Measurements from ENCODE around the gene FAM107A. TPM values are rescaled to one million over a fixed set of nuclear protein-coding genes. Genes with fewer than 3 reads are reported as not detected.

Gene FAM107A
- total and polyA plus RNA-seq, 4 donors, result 15.2 to 55.5 (median 31.4) TPM

- no peaks in the 10 kb centered on the region for H3K36me3 ChIP-seq (ENCODE audit: control insufficient read depth, insufficient read depth, low read length)
- peaks cover 8% of the 10 kb centered on the region for H3K4me1 ChIP-seq (ENCODE audit: control insufficient read depth, insufficient read depth, low read length)
- H3K27me3 ChIP-seq (ENCODE audit: control insufficient read depth, insufficient read depth, low read length), result no peaks in the 10 kb centered on the region
- peak overlapping the region; percentile 67 for H3K27ac ChIP-seq (ENCODE audit: low read depth, low read length)
- DNase-seq (ENCODE audit: low read depth in 4 of 6, low spot score in 6 of 6), result peak in 1 of 6 donors; percentile 65
- WGBS (ENCODE audit: insufficient coverage), result 46% methylated on average over 3 of the region's 8 CpGs
- no peak overlapping the region for H3K4me3 ChIP-seq (ENCODE audit: low read depth, low read length)
- no peaks in the 10 kb centered on the region for H3K9me3 ChIP-seq (ENCODE audit: control insufficient read depth, insufficient read depth, low read length)
Observed at GRCh38 chr3:58617338-58617761, 40.2 kb upstream of the FAM107A start.

- DNase-seq (ENCODE audit: low read depth in 4 of 6, low spot score in 6 of 6), result no peak
- H3K4me3 ChIP-seq (ENCODE audit: low read depth, low read length), result no peak overlapping the region
- H3K9me3 ChIP-seq (ENCODE audit: control insufficient read depth, insufficient read depth, low read length), result peaks cover 2% of the 10 kb centered on the region
- peaks cover 10% of the 10 kb centered on the region for H3K4me1 ChIP-seq (ENCODE audit: control insufficient read depth, insufficient read depth, low read length)
- 74% methylated on average over 7 of the region's 7 CpGs for WGBS (ENCODE audit: insufficient coverage)
- H3K36me3 ChIP-seq (ENCODE audit: control insufficient read depth, insufficient read depth, low read length), result no peaks in the 10 kb centered on the region
- no peaks in the 10 kb centered on the region for H3K27me3 ChIP-seq (ENCODE audit: control insufficient read depth, insufficient read depth, low read length)
- no peak overlapping the region for H3K27ac ChIP-seq (ENCODE audit: low read depth, low read length)
Observed at GRCh38 chr3:58613236-58614132, 36.3 kb upstream of the FAM107A start.

- WGBS (ENCODE audit: insufficient coverage), result 92% methylated on average over 5 of the region's 9 CpGs
Observed at GRCh38 chr3:58612830-58613229, 35.6 kb upstream of the FAM107A start.

GRCh38 chr3:58609990-58610389 is 32.8 kb upstream of the FAM107A start:
- no peak for DNase-seq (ENCODE audit: low read depth in 4 of 6, low spot score in 6 of 6)
- H3K4me1 ChIP-seq (ENCODE audit: control insufficient read depth, insufficient read depth, low read length), result peaks cover 8% of the 10 kb centered on the region
- no peak overlapping the region for H3K4me3 ChIP-seq (ENCODE audit: low read depth, low read length)
- no peaks in the 10 kb centered on the region for H3K27me3 ChIP-seq (ENCODE audit: control insufficient read depth, insufficient read depth, low read length)
- H3K27ac ChIP-seq (ENCODE audit: low read depth, low read length), result no peak overlapping the region
- H3K9me3 ChIP-seq (ENCODE audit: control insufficient read depth, insufficient read depth, low read length), result peaks cover 4% of the 10 kb centered on the region
- no peaks in the 10 kb centered on the region for H3K36me3 ChIP-seq (ENCODE audit: control insufficient read depth, insufficient read depth, low read length)
- WGBS (ENCODE audit: insufficient coverage), result 90% methylated on average over 3 of the region's 7 CpGs

More at GRCh38 chr3:58612830-58613229, 35.6 kb upstream of the FAM107A start:
- no peak overlapping the region for H3K4me3 ChIP-seq (ENCODE audit: low read depth, low read length)
- no peak for DNase-seq (ENCODE audit: low read depth in 4 of 6, low spot score in 6 of 6)
- H3K36me3 ChIP-seq (ENCODE audit: control insufficient read depth, insufficient read depth, low read length), result no peaks in the 10 kb centered on the region
- H3K9me3 ChIP-seq (ENCODE audit: control insufficient read depth, insufficient read depth, low read length), result peaks cover 2% of the 10 kb centered on the region
- peaks cover 12% of the 10 kb centered on the region for H3K4me1 ChIP-seq (ENCODE audit: control insufficient read depth, insufficient read depth, low read length)
- H3K27me3 ChIP-seq (ENCODE audit: control insufficient read depth, insufficient read depth, low read length), result no peaks in the 10 kb centered on the region
- no peak overlapping the region for H3K27ac ChIP-seq (ENCODE audit: low read depth, low read length)

- H3K27me3 ChIP-seq (ENCODE audit: control insufficient read depth, insufficient read depth, low read length), result no peaks in the 10 kb centered on the region
- H3K36me3 ChIP-seq (ENCODE audit: control insufficient read depth, insufficient read depth, low read length), result no peaks in the 10 kb centered on the region
- H3K9me3 ChIP-seq (ENCODE audit: control insufficient read depth, insufficient read depth, low read length), result peaks cover 4% of the 10 kb centered on the region
- no peak overlapping the region for H3K4me3 ChIP-seq (ENCODE audit: low read depth, low read length)
- H3K4me1 ChIP-seq (ENCODE audit: control insufficient read depth, insufficient read depth, low read length), result peaks cover 14% of the 10 kb centered on the region
- whole genome bisulfite sequencing (ENCODE audit: insufficient coverage), result 72% methylated on average over 5 of the region's 5 CpGs
- peak in 2 of 6 donors; percentile 15 to 60 for DNase-seq (ENCODE audit: low read depth in 4 of 6, low spot score in 6 of 6)
- H3K27ac ChIP-seq (ENCODE audit: low read depth, low read length), result no peak overlapping the region
Observed at GRCh38 chr3:58608648-58609047, 31.5 kb upstream of the FAM107A start.

GRCh38 chr3:58607816-58608215 is 30.6 kb upstream of the FAM107A start:
- H3K36me3 ChIP-seq (ENCODE audit: control insufficient read depth, insufficient read depth, low read length), result no peaks in the 10 kb centered on the region
- no peak overlapping the region for H3K4me3 ChIP-seq (ENCODE audit: low read depth, low read length)
- no peak for DNase-seq (ENCODE audit: low read depth in 4 of 6, low spot score in 6 of 6)
- peaks cover 4% of the 10 kb centered on the region for H3K9me3 ChIP-seq (ENCODE audit: control insufficient read depth, insufficient read depth, low read length)
- no peak overlapping the region for H3K27ac ChIP-seq (ENCODE audit: low read depth, low read length)
- no peaks in the 10 kb centered on the region for H3K27me3 ChIP-seq (ENCODE audit: control insufficient read depth, insufficient read depth, low read length)
- WGBS (ENCODE audit: insufficient coverage), result 79% methylated on average over 3 of the region's 4 CpGs
- H3K4me1 ChIP-seq (ENCODE audit: control insufficient read depth, insufficient read depth, low read length), result peaks cover 14% of the 10 kb centered on the region

GRCh38 chr3:58606693-58607092 is 29.5 kb upstream of the FAM107A start:
- Histone ChIP-seq H3K4me3 (ENCODE audit: low read depth, low read length) (no peak overlapping the region), H3K27ac (ENCODE audit: low read depth, low read length) (no peak overlapping the region), H3K27me3 (ENCODE audit: control insufficient read depth, insufficient read depth, low read length) (no peaks in the 10 kb centered on the region), H3K4me1 (ENCODE audit: control insufficient read depth, insufficient read depth, low read length) (peaks cover 14% of the 10 kb centered on the region), H3K36me3 (ENCODE audit: control insufficient read depth, insufficient read depth, low read length) (no peaks in the 10 kb centered on the region), H3K9me3 (ENCODE audit: control insufficient read depth, insufficient read depth, low read length) (peaks cover 4% of the 10 kb centered on the region)
- 80% methylated on average over 1 of the region's 1 CpG for WGBS (ENCODE audit: insufficient coverage)
- no peak for DNase-seq (ENCODE audit: low read depth in 4 of 6, low spot score in 6 of 6)

GRCh38 chr3:58604031-58604430 is 26.8 kb upstream of the FAM107A start:
- H3K36me3 ChIP-seq (ENCODE audit: control insufficient read depth, insufficient read depth, low read length), result no peaks in the 10 kb centered on the region
- 11% methylated on average over 3 of the region's 6 CpGs for WGBS (ENCODE audit: insufficient coverage)
- H3K4me1 ChIP-seq (ENCODE audit: control insufficient read depth, insufficient read depth, low read length), result peaks cover 13% of the 10 kb centered on the region
- no peaks in the 10 kb centered on the region for H3K27me3 ChIP-seq (ENCODE audit: control insufficient read depth, insufficient read depth, low read length)
- H3K27ac ChIP-seq (ENCODE audit: low read depth, low read length), result no peak overlapping the region
- peaks cover 4% of the 10 kb centered on the region for H3K9me3 ChIP-seq (ENCODE audit: control insufficient read depth, insufficient read depth, low read length)
- peak in 1 of 6 donors; percentile 49 for DNase-seq (ENCODE audit: low read depth in 4 of 6, low spot score in 6 of 6)
- no peak overlapping the region for H3K4me3 ChIP-seq (ENCODE audit: low read depth, low read length)

- no peak overlapping the region for H3K27ac ChIP-seq (ENCODE audit: low read depth, low read length)
- no peak for DNase-seq (ENCODE audit: low read depth in 4 of 6, low spot score in 6 of 6)
- H3K27me3 ChIP-seq (ENCODE audit: control insufficient read depth, insufficient read depth, low read length), result no peaks in the 10 kb centered on the region
- H3K36me3 ChIP-seq (ENCODE audit: control insufficient read depth, insufficient read depth, low read length), result no peaks in the 10 kb centered on the region
- no peak overlapping the region for H3K4me3 ChIP-seq (ENCODE audit: low read depth, low read length)
- peaks cover 9% of the 10 kb centered on the region for H3K4me1 ChIP-seq (ENCODE audit: control insufficient read depth, insufficient read depth, low read length)
- H3K9me3 ChIP-seq (ENCODE audit: control insufficient read depth, insufficient read depth, low read length), result peaks cover 4% of the 10 kb centered on the region
Observed at GRCh38 chr3:58603606-58604005, 26.4 kb upstream of the FAM107A start.

GRCh38 chr3:58597770-58598310 is 20.6 kb upstream of the FAM107A start:
- Histone ChIP-seq H3K4me1 (ENCODE audit: control insufficient read depth, insufficient read depth, low read length) (peaks cover 5% of the 10 kb centered on the region), H3K9me3 (ENCODE audit: control insufficient read depth, insufficient read depth, low read length) (peaks cover 2% of the 10 kb centered on the region), H3K27ac (ENCODE audit: low read depth, low read length) (no peak overlapping the region), H3K4me3 (ENCODE audit: low read depth, low read length) (no peak overlapping the region), H3K36me3 (ENCODE audit: control insufficient read depth, insufficient read depth, low read length) (no peaks in the 10 kb centered on the region), H3K27me3 (ENCODE audit: control insufficient read depth, insufficient read depth, low read length) (no peaks in the 10 kb centered on the region)
- DNase-seq (ENCODE audit: low read depth in 4 of 6, low spot score in 6 of 6), result no peak
- 95% methylated on average over 6 of the region's 6 CpGs for WGBS (ENCODE audit: insufficient coverage)
